GM18511 (cell line): ENCODE results near the gene KCNMA1.
A peak's percentile ranks its signal among the peaks of the same experiment; 100 is the strongest.

ENCODE experiments used
- ATAC-seq: cut with Tn5 transposase; IDR thresholded peaks from one replicate; pipeline ENCODE4 v1.9.1; 2021; ENCODE audit warnings: mild to moderate bottlenecking, moderate library complexity; ENCODE audit not compliant: unreplicated experiment

Gene KCNMA1

GRCh38 chr10:77041636-77042258, 595.9 kb downstream of the KCNMA1 start:
- no peak for ATAC-seq

GRCh38 chr10:77038407-77038806, 599.2 kb downstream of the KCNMA1 start:
- ATAC-seq: no peak

- peak; percentile 18 for ATAC-seq
Observed at GRCh38 chr10:77037735-77038403, 599.7 kb downstream of the KCNMA1 start.

- peak; percentile 61 for ATAC-seq
Observed at GRCh38 chr10:77036993-77037734, 600.4 kb downstream of the KCNMA1 start.

GRCh38 chr10:77036276-77036675, 601.3 kb downstream of the KCNMA1 start:
- ATAC-seq: no peak

GRCh38 chr10:77034795-77035194, 602.8 kb downstream of the KCNMA1 start:
- no peak for ATAC-seq

DNA sequence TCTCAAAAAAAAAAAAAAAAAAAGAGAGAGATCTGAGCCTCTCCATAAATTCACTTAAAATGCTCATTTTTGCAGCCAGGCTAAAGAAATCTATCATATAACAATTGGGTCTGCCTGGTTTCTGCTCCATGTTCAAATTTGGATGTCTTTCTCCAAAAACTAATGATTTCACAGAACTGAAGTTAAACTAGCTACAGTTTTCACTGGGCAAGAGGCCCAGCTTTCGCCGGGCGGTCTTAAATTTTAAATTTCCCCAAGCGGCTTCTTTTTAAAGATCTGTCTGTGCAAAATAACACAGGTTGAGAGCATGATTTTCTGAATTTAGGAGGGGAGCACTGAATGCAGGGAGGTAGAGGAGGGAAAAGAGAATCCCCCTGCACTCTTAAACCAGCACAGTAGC, 603.4 kb downstream of the KCNMA1 start:
- no peak for ATAC-seq

DNA sequence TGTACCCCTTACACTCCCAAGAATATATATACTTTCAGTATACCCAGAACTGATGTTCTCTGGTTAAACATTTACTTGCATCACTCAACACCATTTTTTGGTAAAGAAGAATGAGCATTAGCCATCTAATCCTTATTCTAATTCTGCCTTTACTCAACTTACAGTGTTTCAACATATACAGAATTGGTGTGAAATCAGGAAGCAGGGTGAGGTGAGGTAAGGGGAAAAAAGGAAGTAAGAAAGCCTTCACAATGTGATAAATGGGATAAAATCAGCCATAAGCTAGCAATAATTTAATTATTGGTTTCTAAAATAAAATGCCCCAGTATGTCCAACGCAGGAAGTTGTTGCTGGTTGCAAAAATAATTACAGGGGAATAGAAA, 605.4 kb downstream of the KCNMA1 start:
- no peak for ATAC-seq

DNA sequence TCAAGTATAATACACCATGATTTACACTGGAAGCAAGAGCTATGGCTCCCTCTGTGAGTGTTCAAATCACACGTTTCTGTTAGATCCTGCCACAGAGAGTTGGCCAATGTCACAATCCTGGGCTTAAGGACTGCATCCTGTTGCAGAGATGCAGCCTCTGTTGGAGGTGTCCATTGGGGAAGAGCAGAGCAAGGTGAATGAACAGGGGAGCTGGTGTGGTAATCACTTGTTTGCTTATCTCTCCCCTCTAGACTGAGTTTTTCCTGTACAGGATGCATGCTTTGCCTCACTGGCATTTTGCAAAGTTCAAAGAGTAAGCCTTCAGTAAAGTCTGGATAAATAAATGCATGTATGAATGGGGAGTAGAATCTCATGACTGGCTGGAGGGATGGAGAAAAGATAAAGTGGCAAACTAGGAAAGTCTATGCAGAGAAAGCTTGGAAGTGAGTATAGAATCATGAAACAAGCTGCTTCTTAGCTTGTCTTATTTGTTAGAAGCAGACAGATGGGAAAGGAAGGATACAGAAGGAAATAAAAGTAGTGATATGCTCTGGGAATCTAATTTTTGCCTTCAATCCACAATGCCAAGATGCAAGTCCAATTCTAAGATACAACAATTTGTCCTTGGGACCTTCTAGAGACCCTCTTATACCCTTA, 605.9 kb downstream of the KCNMA1 start:
- ATAC-seq: no peak

DNA sequence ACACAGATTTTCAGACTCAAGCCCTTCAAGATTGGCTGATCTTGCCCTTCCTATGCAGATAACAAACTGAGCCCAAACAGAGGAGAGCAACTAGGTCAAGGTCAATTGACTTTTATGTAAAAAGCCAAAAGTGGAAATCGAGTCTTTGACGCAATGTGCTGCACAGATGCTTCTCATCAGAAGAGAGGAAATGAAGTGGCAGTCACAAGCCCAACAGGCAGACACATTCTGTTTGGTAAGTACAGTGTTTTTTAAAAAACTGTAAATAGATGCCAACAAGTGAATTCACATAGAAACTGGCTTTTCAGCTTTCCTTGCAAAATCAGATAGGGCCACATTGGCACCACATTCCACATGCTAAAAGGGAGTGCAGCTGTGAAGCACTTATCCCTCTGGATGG, 606.6 kb downstream of the KCNMA1 start:
- ATAC-seq: no peak

GRCh38 chr10:77029777-77030717, 607.6 kb downstream of the KCNMA1 start:
- ATAC-seq: no peak

- no peak for ATAC-seq
Observed at GRCh38 chr10:77028042-77028441, 609.6 kb downstream of the KCNMA1 start.

- peak; percentile 86 for ATAC-seq
Observed at GRCh38 chr10:77027576-77027975, 610.0 kb downstream of the KCNMA1 start.

DNA sequence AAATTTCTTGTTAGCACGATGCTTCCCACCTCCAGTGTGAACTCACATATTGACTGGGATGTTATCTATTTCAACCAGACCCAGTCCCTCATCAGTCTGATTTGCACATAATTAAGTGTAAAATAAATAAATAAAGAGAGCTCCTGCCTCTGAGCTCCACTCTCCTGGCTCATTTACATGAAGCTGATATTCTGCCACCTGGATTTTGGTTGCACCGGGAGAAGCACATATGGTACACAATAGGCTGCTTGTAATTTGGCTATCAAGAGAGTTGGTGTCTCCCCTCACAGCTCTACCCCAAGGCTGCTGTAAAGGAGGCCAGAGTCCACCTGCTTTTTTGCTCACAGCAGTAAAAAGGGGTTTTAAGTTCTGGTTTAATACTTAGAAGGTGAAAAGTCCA, 610.5 kb downstream of the KCNMA1 start:
- no peak for ATAC-seq

- ATAC-seq: no peak
Observed at GRCh38 chr10:77026148-77026547, 611.5 kb downstream of the KCNMA1 start.

DNA sequence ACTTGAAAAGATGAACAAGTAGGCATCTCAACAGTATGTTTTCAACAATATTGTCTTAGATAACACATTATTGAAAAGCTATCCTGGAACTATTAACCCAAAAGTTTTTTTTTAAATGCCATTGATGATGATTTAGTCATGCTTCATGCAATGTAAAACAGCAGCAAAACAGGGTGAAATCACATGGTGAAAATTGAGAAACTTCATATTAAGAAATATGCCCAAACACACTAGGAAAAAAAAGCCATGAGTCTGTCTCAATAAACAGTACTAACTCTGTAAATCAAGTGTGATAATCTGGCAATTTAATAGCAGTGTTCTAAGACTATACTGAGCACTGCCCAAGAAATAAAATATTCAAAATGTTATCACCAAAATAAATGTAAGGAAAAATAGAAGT, 613.1 kb downstream of the KCNMA1 start:
- ATAC-seq: no peak

GRCh38 chr10:77023396-77023795, 614.2 kb downstream of the KCNMA1 start:
- no peak for ATAC-seq

DNA sequence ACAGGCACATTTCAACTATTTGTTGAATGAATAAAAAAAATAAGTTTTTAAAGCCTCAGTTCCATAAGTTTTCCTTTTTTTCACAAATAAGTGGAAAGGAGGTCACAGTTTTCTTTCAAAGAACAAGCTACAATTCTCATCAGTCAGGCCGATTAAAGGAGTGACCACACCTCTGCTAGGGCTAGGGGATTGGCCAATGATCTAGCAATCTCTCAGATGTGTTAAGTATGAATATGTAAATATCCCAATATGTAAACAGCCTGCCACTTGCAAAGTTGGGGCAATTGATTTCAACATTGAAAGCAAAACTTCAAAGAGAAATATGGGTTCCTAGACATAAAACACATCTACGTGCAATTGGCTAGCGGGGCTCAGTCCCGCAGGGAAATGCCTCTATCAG, 614.9 kb downstream of the KCNMA1 start:
- ATAC-seq: no peak

DNA sequence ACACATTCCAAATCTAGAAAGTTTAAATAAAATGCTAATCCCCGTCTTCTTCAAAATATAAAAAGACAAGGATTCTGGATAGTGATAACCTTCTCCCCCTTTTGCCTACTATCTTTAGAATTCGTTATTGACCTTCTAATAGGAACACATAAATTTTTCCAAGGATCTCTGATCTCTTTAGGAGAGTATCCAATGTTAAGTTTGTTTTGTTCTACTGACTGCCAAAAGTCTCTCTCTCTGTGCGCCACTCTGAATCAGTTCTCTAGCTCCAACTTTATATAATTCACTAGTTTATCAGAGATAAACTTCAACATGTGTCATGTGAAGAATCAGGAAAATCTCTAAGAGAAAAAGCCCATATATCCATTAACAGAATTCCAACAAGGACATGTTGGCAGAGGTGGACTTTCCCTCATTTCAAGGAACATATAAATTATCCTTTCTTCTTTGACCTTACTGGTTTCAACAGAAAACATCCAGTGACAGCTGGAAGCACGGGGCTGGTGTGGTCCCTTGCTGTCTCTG, 615.6 kb downstream of the KCNMA1 start:
- no peak for ATAC-seq

GRCh38 chr10:77020426-77021040, 617.1 kb downstream of the KCNMA1 start:
- no peak for ATAC-seq
